ENCODE data around the gene NUDT1. TPM values are rescaled to one million over a fixed set of nuclear protein-coding genes. Genes with fewer than 3 reads are reported as not detected.

The NUDT1 gene
- total RNA-seq, 1 donor from 2014 or later, result 19.2 TPM

GRCh38 chr7:2196381-2197378 is 45.3 kb upstream of the NUDT1 start:
- no peak for DNase-seq (ENCODE audit: low spot score in 2 of 2, unreplicated experiment in 2 of 2)
- H3K9me3 Mint-ChIP-seq, result no peaks in the 10 kb centered on the region
- H3K4me1 Mint-ChIP-seq, result peaks cover 7% of the 10 kb centered on the region
- H3K27ac Mint-ChIP-seq, result no peak overlapping the region
- H3K27me3 Mint-ChIP-seq (ENCODE audit: low read depth), result no peaks in the 10 kb centered on the region
- H3K36me3 Mint-ChIP-seq, result peaks cover 37% of the 10 kb centered on the region
- TF ChIP-seq, protein P1, sequence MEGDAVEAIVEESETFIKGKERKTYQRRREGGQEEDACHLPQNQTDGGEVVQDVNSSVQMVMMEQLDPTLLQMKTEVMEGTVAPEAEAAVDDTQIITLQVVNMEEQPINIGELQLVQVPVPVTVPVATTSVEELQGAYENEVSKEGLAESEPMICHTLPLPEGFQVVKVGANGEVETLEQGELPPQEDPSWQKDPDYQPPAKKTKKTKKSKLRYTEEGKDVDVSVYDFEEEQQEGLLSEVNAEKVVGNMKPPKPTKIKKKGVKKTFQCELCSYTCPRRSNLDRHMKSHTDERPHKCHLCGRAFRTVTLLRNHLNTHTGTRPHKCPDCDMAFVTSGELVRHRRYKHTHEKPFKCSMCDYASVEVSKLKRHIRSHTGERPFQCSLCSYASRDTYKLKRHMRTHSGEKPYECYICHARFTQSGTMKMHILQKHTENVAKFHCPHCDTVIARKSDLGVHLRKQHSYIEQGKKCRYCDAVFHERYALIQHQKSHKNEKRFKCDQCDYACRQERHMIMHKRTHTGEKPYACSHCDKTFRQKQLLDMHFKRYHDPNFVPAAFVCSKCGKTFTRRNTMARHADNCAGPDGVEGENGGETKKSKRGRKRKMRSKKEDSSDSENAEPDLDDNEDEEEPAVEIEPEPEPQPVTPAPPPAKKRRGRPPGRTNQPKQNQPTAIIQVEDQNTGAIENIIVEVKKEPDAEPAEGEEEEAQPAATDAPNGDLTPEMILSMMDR (IDR thresholded peaks at IDR 0.05; ENCODE audit: unreplicated experiment), result no peak
- H3K4me3 Mint-ChIP-seq, result no peak overlapping the region

GRCh38 chr7:2197436-2198155 is 44.4 kb upstream of the NUDT1 start:
- TF ChIP-seq, protein P1 (IDR thresholded peaks at IDR 0.05; ENCODE audit: unreplicated experiment), result no peak
- H3K4me1 Mint-ChIP-seq, result peaks cover 4% of the 10 kb centered on the region
- H3K27me3 Mint-ChIP-seq (ENCODE audit: low read depth), result no peaks in the 10 kb centered on the region
- no peaks in the 10 kb centered on the region for H3K9me3 Mint-ChIP-seq
- peaks cover 37% of the 10 kb centered on the region for H3K36me3 Mint-ChIP-seq
- DNase-seq (ENCODE audit: low spot score in 2 of 2, unreplicated experiment in 2 of 2), result no peak
- H3K4me3 Mint-ChIP-seq, result no peak overlapping the region
- H3K27ac Mint-ChIP-seq, result no peak overlapping the region

GRCh38 chr7:2198206-2198605 is 43.8 kb upstream of the NUDT1 start:
- no peaks in the 10 kb centered on the region for H3K9me3 Mint-ChIP-seq
- H3K27me3 Mint-ChIP-seq (ENCODE audit: low read depth), result no peaks in the 10 kb centered on the region
- H3K4me3 Mint-ChIP-seq, result no peak overlapping the region
- DNase-seq (ENCODE audit: low spot score in 2 of 2, unreplicated experiment in 2 of 2), result no peak
- peaks cover 9% of the 10 kb centered on the region for H3K4me1 Mint-ChIP-seq
- peaks cover 37% of the 10 kb centered on the region for H3K36me3 Mint-ChIP-seq
- no peak overlapping the region for H3K27ac Mint-ChIP-seq
- TF ChIP-seq, protein P1 (IDR thresholded peaks at IDR 0.05; ENCODE audit: unreplicated experiment), result no peak

DNA sequence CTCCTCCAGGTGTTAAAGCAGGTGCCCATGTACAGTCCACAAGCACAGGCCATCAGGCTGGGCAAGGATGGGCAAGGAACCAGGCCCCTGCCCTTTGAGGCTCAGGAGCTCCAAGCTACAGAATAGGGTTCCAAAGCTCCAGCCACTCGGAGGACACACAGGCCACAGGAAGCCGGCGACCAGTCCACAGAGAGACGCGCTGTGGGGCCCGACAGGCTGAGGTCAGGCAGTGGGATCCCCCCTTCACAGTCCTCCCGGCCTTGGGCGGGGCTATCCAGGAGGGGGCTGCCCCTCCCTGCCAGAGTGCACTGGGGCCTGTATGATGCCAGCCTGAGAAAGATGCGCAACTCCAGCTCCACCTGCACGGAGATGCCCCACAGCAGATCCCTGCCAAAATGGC is 43.3 kb upstream of the NUDT1 start:
- TF ChIP-seq, protein P1 (IDR thresholded peaks at IDR 0.05; ENCODE audit: unreplicated experiment), result no peak
- no peak for DNase-seq (ENCODE audit: low spot score in 2 of 2, unreplicated experiment in 2 of 2)
- H3K27ac Mint-ChIP-seq, result no peak overlapping the region

DNA sequence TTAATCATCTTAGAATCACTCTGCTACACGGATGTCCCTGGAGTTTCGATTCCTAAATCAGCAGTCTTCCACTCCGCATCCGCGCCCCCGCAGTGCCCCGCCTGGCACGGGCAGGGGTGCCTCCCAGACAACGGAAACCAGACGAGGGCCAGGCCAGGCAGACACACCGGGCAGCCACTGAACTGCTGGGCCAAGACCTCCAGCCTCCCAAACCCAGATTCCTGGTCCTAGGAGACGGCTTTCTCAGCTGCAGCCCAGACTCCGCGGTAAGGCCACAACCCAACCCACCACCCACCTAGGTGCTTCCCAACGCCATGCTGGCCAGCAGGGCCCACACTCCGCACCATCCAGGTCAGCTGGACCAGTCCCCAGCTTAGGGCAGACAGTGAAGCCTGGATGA is 42.5 kb upstream of the NUDT1 start:
- peaks cover 18% of the 10 kb centered on the region for H3K4me1 Mint-ChIP-seq
- H3K36me3 Mint-ChIP-seq, result peaks cover 32% of the 10 kb centered on the region
- no peak for DNase-seq (ENCODE audit: low spot score in 2 of 2, unreplicated experiment in 2 of 2)
- H3K27ac Mint-ChIP-seq, result no peak overlapping the region
- no peaks in the 10 kb centered on the region for H3K27me3 Mint-ChIP-seq (ENCODE audit: low read depth)
- TF ChIP-seq, protein P1 (IDR thresholded peaks at IDR 0.05; ENCODE audit: unreplicated experiment), result no peak
- H3K4me3 Mint-ChIP-seq, result no peak overlapping the region
- no peaks in the 10 kb centered on the region for H3K9me3 Mint-ChIP-seq

More for the DNA sequence above, 43.3 kb upstream of the NUDT1 start:
- H3K36me3 Mint-ChIP-seq, result peaks cover 37% of the 10 kb centered on the region
- H3K4me3 Mint-ChIP-seq, result no peak overlapping the region
- H3K27me3 Mint-ChIP-seq (ENCODE audit: low read depth), result no peaks in the 10 kb centered on the region
- peaks cover 14% of the 10 kb centered on the region for H3K4me1 Mint-ChIP-seq
- H3K9me3 Mint-ChIP-seq, result no peaks in the 10 kb centered on the region
